Astrocyte of the spinal cord (primary cell): ENCODE measurements around the gene NT5M.

ENCODE experiments used
- DNase-seq: peaks from one replicate; pipeline ENCODE4 v3.0.0; 2011; ENCODE audit warnings: low read depth, low spot score
- H3K4me3 ChIP-seq: 2 replicates; pipeline ENCODE4 v1.5.1; 2011; ENCODE audit warnings: low read depth, mild to moderate bottlenecking, low read length, moderate library complexity
- in situ Hi-C: cut with HindIII; loops from 2 replicates; pipeline ENCODE4 v1.10.0; 2017; ENCODE audit warnings: low sequenced_read_pairs
- TF ChIP-seq, protein P1 (sequence below): IDR thresholded peaks from 2 replicates; pipeline ENCODE4 v1.5.1; 2012; ENCODE audit warnings: low read depth, mild to moderate bottlenecking, low read length, inconsistent platforms

Gene NT5M

DNA sequence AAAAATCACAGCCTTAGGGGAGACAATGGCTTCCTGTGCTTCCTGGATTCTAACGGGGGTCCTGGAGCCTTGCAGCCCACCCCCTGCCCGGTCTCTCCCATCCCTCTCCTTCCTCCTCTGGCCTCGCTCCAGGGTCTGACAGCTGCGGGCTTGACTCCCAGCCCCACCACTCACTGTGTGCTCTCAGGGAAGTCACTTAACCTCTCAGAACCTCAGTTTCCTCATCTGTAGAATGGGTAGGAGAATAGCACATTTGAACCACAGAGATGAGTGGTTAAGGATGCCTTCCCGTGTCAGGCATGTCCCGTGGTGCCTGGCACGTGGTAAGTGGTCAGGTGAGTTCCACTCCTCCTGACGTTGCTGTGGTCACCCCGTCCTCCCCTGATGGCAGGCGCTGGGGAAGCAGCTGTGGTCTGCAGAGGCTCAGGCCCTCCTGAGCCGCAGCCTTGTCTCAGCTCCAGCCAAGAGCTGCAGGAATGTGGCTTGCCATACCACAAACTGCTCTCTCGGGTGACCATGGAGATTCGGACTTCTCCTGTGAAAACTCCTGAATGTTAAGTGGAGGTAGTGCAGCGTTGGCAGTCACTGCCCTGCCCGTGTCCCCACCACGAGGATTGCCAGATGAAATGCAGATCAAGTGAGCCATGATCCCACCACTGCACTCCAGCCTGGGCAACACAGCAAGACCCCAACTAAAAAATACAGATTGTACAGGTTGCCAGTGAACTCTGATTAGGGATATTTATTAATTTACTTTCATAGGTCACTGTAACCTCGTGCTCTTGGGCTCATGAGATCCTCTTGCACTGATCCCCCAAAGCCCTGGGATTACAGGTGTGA is 85.7 kb downstream of the NT5M start:
- in situ Hi-C loops: no loop called here
- no peak overlapping the region for H3K4me3 ChIP-seq
- peak; percentile 58 for DNase-seq
- TF ChIP-seq, protein P1, sequence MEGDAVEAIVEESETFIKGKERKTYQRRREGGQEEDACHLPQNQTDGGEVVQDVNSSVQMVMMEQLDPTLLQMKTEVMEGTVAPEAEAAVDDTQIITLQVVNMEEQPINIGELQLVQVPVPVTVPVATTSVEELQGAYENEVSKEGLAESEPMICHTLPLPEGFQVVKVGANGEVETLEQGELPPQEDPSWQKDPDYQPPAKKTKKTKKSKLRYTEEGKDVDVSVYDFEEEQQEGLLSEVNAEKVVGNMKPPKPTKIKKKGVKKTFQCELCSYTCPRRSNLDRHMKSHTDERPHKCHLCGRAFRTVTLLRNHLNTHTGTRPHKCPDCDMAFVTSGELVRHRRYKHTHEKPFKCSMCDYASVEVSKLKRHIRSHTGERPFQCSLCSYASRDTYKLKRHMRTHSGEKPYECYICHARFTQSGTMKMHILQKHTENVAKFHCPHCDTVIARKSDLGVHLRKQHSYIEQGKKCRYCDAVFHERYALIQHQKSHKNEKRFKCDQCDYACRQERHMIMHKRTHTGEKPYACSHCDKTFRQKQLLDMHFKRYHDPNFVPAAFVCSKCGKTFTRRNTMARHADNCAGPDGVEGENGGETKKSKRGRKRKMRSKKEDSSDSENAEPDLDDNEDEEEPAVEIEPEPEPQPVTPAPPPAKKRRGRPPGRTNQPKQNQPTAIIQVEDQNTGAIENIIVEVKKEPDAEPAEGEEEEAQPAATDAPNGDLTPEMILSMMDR: no peak

- peak; percentile 29 for DNase-seq
- in situ Hi-C loops: no loop called here
- TF ChIP-seq, protein P1: no peak
- no peak overlapping the region for H3K4me3 ChIP-seq
Observed at GRCh38 chr17:17391668-17392370, 88.6 kb downstream of the NT5M start.

DNA sequence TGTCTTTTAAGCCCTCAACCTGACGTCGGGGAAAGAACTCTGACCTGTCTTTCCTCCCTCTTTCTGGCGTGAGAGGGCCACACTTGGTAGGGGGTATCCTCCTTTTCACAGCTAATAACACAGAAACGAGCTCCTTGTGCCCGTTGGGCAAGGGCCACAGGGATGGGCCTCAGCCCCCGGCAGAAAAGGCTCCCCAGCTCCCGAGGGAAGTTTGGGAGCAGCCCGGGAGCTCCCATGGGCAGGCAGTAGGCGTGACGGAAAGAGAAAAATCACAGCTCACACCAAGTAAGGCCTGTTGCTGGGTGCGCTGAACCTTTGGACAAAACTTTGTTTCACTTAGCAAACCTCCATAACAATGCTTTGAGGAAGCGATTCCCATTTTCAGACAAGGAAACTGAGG is 90.8 kb downstream of the NT5M start:
- H3K4me3 ChIP-seq: no peak overlapping the region
- TF ChIP-seq, protein P1: no peak
- DNase-seq: no peak
- in situ Hi-C loops: no loop called here

DNA sequence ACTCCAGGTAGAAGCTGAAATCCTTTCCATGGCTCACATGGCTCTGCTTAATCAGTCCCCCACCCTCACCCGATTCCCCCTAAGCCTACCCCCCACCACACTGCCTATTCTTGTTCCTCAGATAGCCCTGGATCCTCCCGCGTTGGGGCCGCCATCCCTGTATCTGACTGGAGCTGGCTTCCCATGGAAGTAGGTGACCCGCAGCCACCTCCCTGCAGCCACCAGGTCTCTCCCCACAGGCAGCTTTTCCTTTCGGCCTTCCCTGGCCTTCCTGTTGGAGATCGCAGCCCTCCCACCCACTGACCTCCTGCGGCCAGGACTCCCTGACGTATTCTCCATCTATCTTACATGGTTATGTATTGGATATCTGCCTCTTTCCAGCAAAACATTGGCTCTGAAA is 91.3 kb downstream of the NT5M start:
- in situ Hi-C loops: no loop called here
- TF ChIP-seq, protein P1: no peak
- no peak overlapping the region for H3K4me3 ChIP-seq
- DNase-seq: no peak

DNA sequence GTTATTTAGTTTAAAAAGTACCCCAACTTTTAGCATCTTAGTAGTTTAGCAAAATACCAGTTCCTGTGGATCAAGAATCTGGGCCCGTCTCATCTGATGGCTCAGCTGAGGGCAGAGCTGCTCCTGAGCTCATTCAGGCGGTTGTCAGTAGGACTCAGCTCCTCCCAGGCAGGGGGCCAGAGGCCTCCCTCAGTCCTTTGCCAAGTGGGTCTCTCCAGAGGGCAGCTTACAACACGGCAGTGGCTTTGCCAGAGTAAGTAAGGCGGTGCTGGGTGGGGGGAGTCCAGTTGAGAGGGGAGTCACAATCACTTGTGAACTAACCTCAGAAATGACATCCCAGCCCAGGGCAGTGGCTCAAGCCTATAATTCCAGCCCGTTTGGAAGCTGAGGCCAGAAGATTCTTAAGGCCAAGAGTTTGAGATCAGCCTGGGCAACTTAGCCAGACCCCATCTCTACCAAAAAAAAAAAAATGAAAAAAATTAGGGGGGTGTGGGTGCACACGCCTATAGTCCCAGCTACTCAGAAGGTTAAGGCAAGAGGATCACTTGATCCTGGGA is 92.2 kb downstream of the NT5M start:
- H3K4me3 ChIP-seq: no peak overlapping the region
- no peak for DNase-seq
- TF ChIP-seq, protein P1: no peak
- in situ Hi-C loops: no loop called here

- no peak overlapping the region for H3K4me3 ChIP-seq
- TF ChIP-seq, protein P1: no peak
- DNase-seq: no peak
- in situ Hi-C loops: no loop called here
Observed at GRCh38 chr17:17395885-17396284, 92.7 kb downstream of the NT5M start.
